ENCODE results near the gene BORCS6.

Gene BORCS6

DNA sequence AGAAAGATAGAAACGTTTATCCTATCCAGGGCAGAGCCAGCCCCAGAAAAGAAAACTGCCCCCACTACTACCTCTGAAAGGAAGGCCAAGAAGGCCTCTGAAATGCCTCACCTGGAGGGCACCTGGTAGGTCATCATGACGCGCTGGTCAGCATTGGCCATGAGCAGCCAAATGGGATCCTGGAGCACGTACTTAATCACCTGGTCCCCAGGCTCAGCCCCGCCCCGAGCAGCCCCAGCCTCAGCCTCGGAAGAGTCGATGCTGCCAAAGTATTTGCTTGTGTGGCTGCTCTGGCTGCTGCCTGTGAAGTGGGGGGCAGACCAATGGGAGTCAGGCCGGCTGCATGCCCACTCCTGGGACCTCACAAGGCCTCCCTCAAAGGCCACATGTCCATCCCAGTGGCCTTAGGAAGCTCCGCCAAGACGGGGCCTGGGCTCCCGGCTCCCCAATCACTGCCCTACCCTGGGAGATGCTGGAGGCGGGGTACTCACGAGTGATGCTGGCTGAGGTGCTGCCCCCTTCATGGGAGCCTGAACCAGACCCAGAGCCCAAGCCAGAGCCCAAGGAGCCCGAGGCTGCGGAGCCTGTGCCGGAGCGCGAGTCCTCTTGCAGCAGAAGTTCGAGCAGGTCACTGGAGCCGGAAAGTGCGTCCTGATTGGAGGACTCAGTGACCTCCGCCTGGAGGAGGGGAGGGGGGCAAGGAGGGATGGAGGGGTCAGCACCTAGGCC is 47.7 kb downstream of the BORCS6 start:
- no peak for DNase-seq (ENCODE audit: low read depth)

DNA sequence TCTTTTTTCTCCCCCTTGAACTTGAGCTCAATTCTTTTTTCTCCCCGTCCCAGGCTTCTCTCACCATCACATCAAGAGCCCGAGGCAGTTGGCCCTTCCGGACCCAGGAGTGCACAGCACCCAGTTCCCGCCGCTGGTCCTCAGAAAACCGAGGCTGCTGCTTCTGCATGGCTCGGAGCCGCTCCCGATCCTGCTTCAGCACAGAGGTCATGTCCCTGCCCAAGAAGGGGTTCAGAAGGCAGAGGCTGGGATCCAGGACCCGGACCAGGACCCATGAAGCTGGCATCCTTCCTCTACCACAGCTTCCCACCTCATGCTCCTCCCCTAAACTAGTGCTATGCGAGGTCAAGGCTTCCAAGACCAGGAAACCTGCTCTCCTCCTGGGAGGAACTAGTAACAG is 48.2 kb downstream of the BORCS6 start:
- no peak for DNase-seq (ENCODE audit: low read depth)

DNA sequence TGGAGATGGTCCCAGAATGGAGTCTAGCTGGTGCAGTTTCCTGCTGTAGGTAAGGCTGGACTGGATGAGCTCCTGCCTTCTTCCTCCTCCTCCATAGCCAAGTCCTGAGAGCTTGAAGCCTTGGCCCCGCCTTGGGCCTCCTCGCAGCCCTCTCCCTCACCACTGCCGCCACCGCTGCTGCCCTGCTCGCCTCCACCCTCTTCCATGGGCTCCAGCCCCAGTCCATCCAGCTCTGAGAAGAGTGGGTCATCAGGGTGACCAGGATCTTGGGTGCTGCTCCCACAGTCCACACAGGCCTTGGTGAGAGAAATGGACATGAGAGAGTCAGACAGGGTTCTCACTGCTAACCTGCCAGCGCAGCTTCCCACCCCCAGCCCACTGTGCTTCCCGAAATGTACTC is 48.9 kb downstream of the BORCS6 start:
- DNase-seq (ENCODE audit: low read depth) = no peak

DNA sequence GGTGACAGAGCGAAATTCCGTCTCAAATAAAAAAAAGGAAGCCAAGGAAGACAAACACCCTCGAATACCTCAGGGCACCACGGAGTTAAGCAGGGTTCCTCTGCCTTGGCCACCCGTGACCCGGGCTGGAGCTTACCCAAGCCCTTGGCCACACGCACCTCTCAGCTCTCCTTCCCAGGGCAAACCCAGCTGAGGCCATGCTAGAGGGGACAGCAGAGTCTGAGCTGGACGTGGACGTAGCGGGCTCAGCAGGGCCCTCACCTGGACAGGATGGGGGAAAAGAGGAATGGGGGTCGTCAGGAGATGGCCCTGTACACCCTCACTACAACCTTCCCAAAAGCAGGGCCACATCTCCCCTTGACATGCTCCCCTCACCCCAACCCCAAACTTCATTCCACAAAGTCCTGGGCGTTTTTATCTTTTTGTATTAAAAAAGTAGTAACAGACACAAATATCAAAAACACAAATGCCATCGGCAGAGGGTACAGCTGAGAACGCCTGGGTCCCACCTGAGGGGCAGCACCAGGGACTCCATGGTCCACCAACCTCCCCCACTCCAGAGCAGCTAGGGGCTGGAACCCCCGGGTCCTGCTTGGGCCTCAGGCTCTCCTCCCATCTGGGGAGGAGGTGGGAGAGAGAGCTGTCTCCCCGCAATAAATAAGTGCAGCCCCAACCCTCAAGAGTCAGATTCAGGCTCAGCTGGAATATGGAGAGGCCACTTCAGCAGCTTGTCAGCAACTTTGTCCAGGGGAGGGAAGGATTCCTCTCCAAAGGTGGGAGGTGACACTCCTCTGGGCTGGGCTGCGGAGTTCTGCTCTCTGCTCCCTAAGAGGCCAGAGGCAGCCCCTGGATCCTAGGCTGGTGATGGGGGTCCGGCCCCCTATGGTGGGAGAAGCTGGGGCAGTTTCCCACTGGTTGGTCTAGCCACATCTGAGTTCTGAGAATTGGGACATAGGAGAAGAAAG is 49.6 kb downstream of the BORCS6 start:
- no peak for DNase-seq (ENCODE audit: low read depth)

DNA sequence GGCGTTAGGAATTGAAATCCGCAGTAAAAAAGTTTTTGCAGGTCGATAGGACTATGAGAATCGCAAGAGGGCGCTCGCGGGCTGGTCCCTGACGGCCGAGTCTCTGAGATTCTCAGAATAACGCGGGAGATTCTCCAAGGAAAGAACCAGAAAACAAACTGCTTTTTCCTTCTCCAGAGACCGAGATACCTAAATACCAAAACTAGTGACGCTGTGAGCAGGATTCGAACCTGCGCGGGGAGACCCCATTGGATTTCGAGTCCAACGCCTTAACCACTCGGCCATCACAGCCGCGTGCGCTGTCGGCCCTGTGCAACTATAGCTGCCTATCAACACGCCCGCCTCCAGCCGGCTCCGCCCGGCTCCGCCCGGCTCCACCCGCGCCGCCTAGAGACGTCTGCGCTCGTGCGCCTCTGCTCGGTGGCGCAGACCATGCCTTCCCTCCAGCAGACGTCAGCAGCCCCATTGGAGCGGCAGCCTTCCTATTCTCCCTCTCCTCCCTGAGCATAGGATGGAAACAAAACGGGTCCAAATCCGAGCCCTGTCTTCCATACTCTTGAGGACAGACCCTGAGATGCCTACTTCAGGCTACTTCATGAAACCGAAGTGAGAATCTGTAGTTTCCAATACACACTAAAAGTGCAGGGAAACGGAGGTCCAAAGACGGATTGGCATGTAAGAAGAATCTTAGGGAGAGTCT is 51.2 kb downstream of the BORCS6 start:
- DNase-seq (ENCODE audit: low read depth) = peak; percentile 89

DNA sequence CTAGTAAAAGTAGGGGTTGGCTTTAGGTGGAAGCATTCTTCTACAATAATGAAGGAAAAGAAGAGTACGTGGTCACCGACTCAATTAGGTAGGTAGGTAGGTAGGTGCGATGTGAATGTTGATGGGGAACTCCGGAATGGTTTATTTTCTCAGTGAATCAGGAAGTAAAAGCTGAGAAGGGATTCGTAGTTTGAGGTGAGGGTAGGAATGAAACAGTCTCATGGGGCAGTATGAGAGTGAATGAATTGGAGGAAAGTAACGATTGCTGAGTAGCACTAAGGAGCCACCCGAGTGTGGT is 51.7 kb downstream of the BORCS6 start:
- no peak for DNase-seq (ENCODE audit: low read depth)

Data from activated T-cell treated with anti-CD3 and anti-CD28 coated beads for 1 hour (primary cell).